PC-9 (cell line): ENCODE measurements around the gene TKT. TPM values are rescaled to one million over a fixed set of nuclear protein-coding genes. Genes with fewer than 3 reads are reported as not detected.
A peak's percentile ranks its signal among the peaks of the same experiment; 100 is the strongest.
"Not testable (repeated sequence)": the region's sequence is repeated elsewhere in the genome, so short reads cannot be mapped to it uniquely, and the experiment has no call there.

Experiments
- BruUV-seq: library from RNA; stranded (reverse); fragments of 400-500 nt; replicated peaks from 2 replicates; lab custom pipeline; 2021; lab: Mats Ljungman, UMichigan
- CTCF ChIA-PET: fragments of 300-600 bp; sonication (Branson Sonifier 250); formaldehyde crosslinking; loops from one replicate; lab custom pipeline; 2022; ENCODE audit warnings: antibody characterized with exemption; lab: Charles Lee
- POLR2A ChIA-PET: fragments of 300-600 bp; sonication (Branson Sonifier 250); formaldehyde crosslinking; loops from one replicate; lab custom pipeline; 2022; ENCODE audit warnings: antibody characterized with exemption; ENCODE audit not compliant: unreplicated experiment; lab: Charles Lee
- DNase-seq, 2 experiments: peaks; one replicate each; pipeline versions ENCODE4 v3.0.0 to v3.0.0-alpha.2; 2015 to 2022; ENCODE audit warnings: mixed read lengths in 1 of 2
- H2AFZ ChIP-seq: fragments of 200-600 bp; sonication (generic); 2 replicates; pipeline ENCODE4 v1.8.1; 2017; ENCODE audit warnings: antibody characterized with exemption
- H3F3A ChIP-seq: fragments of 200-600 bp; sonication (generic); 2 replicates; pipeline ENCODE4 v1.8.1; 2017; ENCODE audit warnings: antibody characterized with exemption, mild to moderate bottlenecking, low read depth; ENCODE audit not compliant: insufficient read depth
- H3K27ac ChIP-seq: fragments of 200-600 bp; sonication (generic); 2 replicates; pipeline ENCODE4 v1.6.1; 2016; ENCODE audit warnings: mixed run types
- H3K27me3 ChIP-seq: fragments of 200-600 bp; sonication (generic); 2 replicates; pipeline ENCODE4 v1.6.1; 2016; ENCODE audit warnings: low read depth, mixed run types; ENCODE audit not compliant: insufficient read depth
- H3K36me3 ChIP-seq: fragments of 200-600 bp; sonication (generic); 2 replicates; pipeline ENCODE4 v1.6.1; 2016; ENCODE audit warnings: low read depth, mixed run types
- H3K4me1 ChIP-seq: fragments of 200-600 bp; sonication (generic); replicated peaks from 2 replicates; pipeline ENCODE4 v1.6.1; 2016; ENCODE audit warnings: mixed run types; ENCODE audit not compliant: insufficient read depth
- H3K4me2 ChIP-seq: fragments of 200-600 bp; sonication (generic); 2 replicates; pipeline ENCODE4 v1.6.1; 2017; ENCODE audit warnings: mixed run types
- H3K4me3 ChIP-seq: fragments of 200-600 bp; sonication (generic); 2 replicates; pipeline ENCODE4 v1.6.1; 2016; ENCODE audit warnings: mixed run types
- H3K79me2 ChIP-seq: fragments of 200-600 bp; sonication (generic); 2 replicates; pipeline ENCODE4 v1.6.1; 2017; ENCODE audit warnings: low read depth, mixed run types
- H3K9me2 ChIP-seq: fragments of 200-600 bp; sonication (generic); 2 replicates; pipeline ENCODE4 v1.8.1; 2017; ENCODE audit warnings: mild to moderate bottlenecking; ENCODE audit not compliant: insufficient read depth
- H3K9me3 ChIP-seq: fragments of 200-600 bp; sonication (generic); 2 replicates; pipeline ENCODE4 v1.8.1; 2016; ENCODE audit warnings: low read depth; ENCODE audit not compliant: insufficient read depth
- H4K20me1 ChIP-seq: fragments of 200-600 bp; sonication (generic); 2 replicates; pipeline ENCODE4 v1.8.1; 2017; ENCODE audit not compliant: insufficient read depth
- CTCF ChIP-seq: fragments of 200-600 bp; sonication (generic); conservative IDR thresholded peaks from 2 replicates; pipeline ENCODE4 v1.6.1; 2017; ENCODE audit warnings: mixed run types, antibody characterized with exemption, mild to moderate bottlenecking, moderate library complexity
- EZH2 ChIP-seq: fragments of 200-600 bp; sonication (generic); IDR thresholded peaks from 2 replicates; pipeline ENCODE4 v1.8.0; 2017; ENCODE audit warnings: antibody characterized with exemption, low read depth
- intact Hi-C: fragments of 100-400 bp; cut with micrococcal nuclease; formaldehyde crosslinking; loops from one replicate; pipeline ENCODE4 v1.10.0; 2022; ENCODE audit not compliant: unreplicated experiment
- total RNA-seq: library from RNA; stranded (reverse); gene quantifications from 2 replicates; pipeline ENCODE4 v1.2.3, GENCODE V29; 2021

The TKT gene
- total RNA-seq, 1 experiment from 2014 or later, result 2,016 TPM

DNA sequence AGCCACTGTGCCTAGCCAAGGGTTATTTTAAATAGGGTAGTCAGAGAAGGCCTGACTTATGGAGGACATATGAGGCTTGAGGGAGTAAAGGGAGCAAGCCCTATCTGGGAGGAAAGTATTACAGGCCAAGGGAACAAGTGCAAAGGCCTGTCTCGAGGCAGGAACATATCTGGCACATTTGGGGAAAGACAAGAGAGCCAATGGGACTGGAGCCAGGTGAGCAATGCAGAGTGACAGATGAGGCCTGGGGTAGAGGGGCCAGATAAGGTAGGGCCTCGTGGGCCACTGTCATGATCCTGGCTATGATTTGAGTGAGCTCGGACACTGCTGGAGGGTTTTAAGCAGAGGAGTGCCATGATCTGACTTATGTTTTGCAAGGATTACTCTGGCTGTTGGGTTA, 47.7 kb upstream of the TKT start:
- intact Hi-C loops, result no loop called here
- H3K4me2 ChIP-seq, result no peak overlapping the region

GRCh38 chr3:53300826-53301225, 45.0 kb upstream of the TKT start:
- no peaks in the 10 kb centered on the region for H3K9me2 ChIP-seq
- H3F3A ChIP-seq, result peaks cover 4% of the 10 kb centered on the region; the same call in 1 of the 2 replicates
- no peak overlapping the region for H2AFZ ChIP-seq
- H3K4me2 ChIP-seq, result no peak overlapping the region
- BruUV-seq, result no TSS peak
- H3K79me2 ChIP-seq, result no peaks in the 10 kb centered on the region
- H3K27me3 ChIP-seq, result no peaks in the 10 kb centered on the region
- no peaks in the 10 kb centered on the region for H3K9me3 ChIP-seq
- intact Hi-C loops, result no loop called here
- H3K4me1 ChIP-seq, result no peaks in the 10 kb centered on the region
- H3K27ac ChIP-seq, result no peak overlapping the region
- no peaks in the 10 kb centered on the region for H4K20me1 ChIP-seq
- no peak for DNase-seq
- ChIA-PET CTCF (no interaction called here), POLR2A (no interaction called here)
- no peaks in the 10 kb centered on the region; the same call in 1 of the 2 replicates for H3K36me3 ChIP-seq
- H3K4me3 ChIP-seq, result no peak overlapping the region
- no peak for TF ChIP-seq EZH2
- no peak for TF ChIP-seq CTCF

More for the DNA sequence above, 47.7 kb upstream of the TKT start:
- Histone ChIP-seq H4K20me1 (no peaks in the 10 kb centered on the region), H3K27ac (no peak overlapping the region), H2AFZ (no peak overlapping the region), H3K9me3 (no peaks in the 10 kb centered on the region), H3K27me3 (no peaks in the 10 kb centered on the region), H3K4me3 (no peak overlapping the region), H3K9me2 (no peaks in the 10 kb centered on the region), H3K36me3 (no peaks in the 10 kb centered on the region), H3K4me1 (no peaks in the 10 kb centered on the region), H3K79me2 (no peaks in the 10 kb centered on the region), H3F3A (peaks cover 4% of the 10 kb centered on the region; the same call in 1 of the 2 replicates)
- TF ChIP-seq CTCF (no peak), EZH2 (no peak)
- POLR2A ChIA-PET, result no interaction called here
- no TSS peak for BruUV-seq
- DNase-seq, result no peak
- CTCF ChIA-PET, result no interaction called here

DNA sequence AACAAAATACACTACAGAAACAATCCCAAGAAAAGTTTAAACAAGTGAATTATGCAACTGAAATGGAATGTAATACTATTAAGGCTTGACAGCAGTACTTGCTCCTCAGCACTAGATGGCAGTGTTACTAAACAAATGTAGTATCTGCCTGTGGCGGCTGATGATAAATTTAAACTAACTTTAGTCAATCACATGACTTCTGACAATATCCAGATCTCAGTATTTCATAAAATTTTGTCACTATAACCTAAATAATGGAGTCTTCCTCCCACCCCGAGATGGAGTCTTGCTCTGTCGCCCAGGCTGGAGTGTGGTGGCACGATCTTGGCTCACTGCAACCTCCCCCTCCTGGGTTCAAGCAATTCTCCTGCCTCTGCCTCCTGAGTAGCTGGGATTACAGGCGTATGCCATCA, 43.8 kb upstream of the TKT start:
- H3K27me3 ChIP-seq, BruUV-seq, H3F3A ChIP-seq, H3K36me3 ChIP-seq, H3K4me3 ChIP-seq, H3K9me2 ChIP-seq, H3K4me1 ChIP-seq, H3K27ac ChIP-seq, H3K4me2 ChIP-seq, H2AFZ ChIP-seq, H3K79me2 ChIP-seq, H4K20me1 ChIP-seq, intact Hi-C loops, POLR2A ChIA-PET, H3K9me3 ChIP-seq: not testable (repeated sequence)
- DNase-seq, result peak in 1 of 2 experiments; percentile 65
- peak; percentile 84 for TF ChIP-seq CTCF
- CTCF ChIA-PET, result interaction anchor here (0.7 kb wide), 1 partner anchor 46 kb away, joined by 3 read pairs; no protein-coding TSS in a partner anchor
